ENCODE results near the gene ANKRD18A.
A peak's percentile ranks its signal among the peaks of the same experiment; 100 is the strongest.

ANKRD18A gene

DNA sequence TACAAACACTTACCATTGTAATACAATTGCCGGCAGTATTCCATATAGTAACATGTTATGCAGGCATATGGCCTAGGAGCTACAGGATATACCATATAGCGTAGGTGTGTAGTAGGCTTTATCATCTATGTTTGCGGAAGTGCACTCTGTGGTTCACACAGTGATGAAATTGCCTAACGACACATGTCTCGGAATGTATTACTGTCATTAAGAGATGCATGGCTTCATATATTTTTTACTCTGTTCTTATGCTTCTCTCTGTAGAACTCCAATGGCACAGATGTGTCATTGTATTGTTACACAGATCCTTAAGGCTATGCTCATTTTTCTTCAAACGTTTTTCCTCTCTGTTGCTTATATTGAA, 19.2 kb upstream of the ANKRD18A start:
- H3K9me3 ChIP-seq (ENCODE audit: control insufficient read depth, low read length), result no peaks in the 10 kb centered on the region
- H2AFZ ChIP-seq (ENCODE audit: low read depth, low read length), result no peak overlapping the region
- H3K79me1 ChIP-seq (replicated peaks; ENCODE audit: low read length, poor library complexity, severe bottlenecking), result no peaks in the 10 kb centered on the region
- H3K4me2 ChIP-seq (ENCODE audit: low read length, poor library complexity, severe bottlenecking), result no peak overlapping the region
- no peak overlapping the region for H3K18ac ChIP-seq (ENCODE audit: low read depth in 1 of 2, low read length in 2 of 2)
- no peak overlapping the region for H2BK120ac ChIP-seq (ENCODE audit: low read depth, low read length)
- no peak overlapping the region for H3K27ac ChIP-seq (ENCODE audit: low read length, poor library complexity, severe bottlenecking)
- no peak overlapping the region for H2BK12ac ChIP-seq (ENCODE audit: low read length in 2 of 2)
- no peak overlapping the region for H2AK5ac ChIP-seq (ENCODE audit: low read length, severe bottlenecking)
- H3K36me3 ChIP-seq (ENCODE audit: control insufficient read depth in 1 of 2, insufficient read depth in 2 of 2, low read depth in 1 of 2, low read length in 2 of 2), result no peaks in the 10 kb centered on the region
- no peak overlapping the region for H2BK15ac ChIP-seq (ENCODE audit: low read depth, poor library complexity, severe bottlenecking)
- no peak for DNase-seq
- H3K9ac ChIP-seq (ENCODE audit: low read length), result no peak overlapping the region
- peaks cover 8% of the 10 kb centered on the region for H3K4me1 ChIP-seq (ENCODE audit: control insufficient read depth, insufficient read depth, low read depth, low read length)
- no peak overlapping the region for H3K23ac ChIP-seq (ENCODE audit: low read length in 2 of 2)
- no peak overlapping the region for H3K4ac ChIP-seq (ENCODE audit: low read depth in 1 of 2, low read length in 2 of 2)
- no peak overlapping the region for H4K91ac ChIP-seq (ENCODE audit: low read length)
- H3K14ac ChIP-seq (ENCODE audit: low read length in 2 of 2), result no peak overlapping the region
- no peak overlapping the region for H3K4me3 ChIP-seq (ENCODE audit: insufficient read depth in 1 of 2, low read depth in 1 of 2, low read length in 2 of 2)
- no peak overlapping the region for H2BK5ac ChIP-seq (ENCODE audit: low read depth, low read length, poor library complexity, severe bottlenecking)
- H3K27me3 ChIP-seq (ENCODE audit: control insufficient read depth in 1 of 2, insufficient read depth in 1 of 2, low read length in 2 of 2), result peaks cover 0 to 22% of the 10 kb centered on the region in 2 experiments
- H4K8ac ChIP-seq (ENCODE audit: low read length), result no peak overlapping the region
- WGBS, result 94% methylated on average over 4 of the region's 6 CpGs

DNA sequence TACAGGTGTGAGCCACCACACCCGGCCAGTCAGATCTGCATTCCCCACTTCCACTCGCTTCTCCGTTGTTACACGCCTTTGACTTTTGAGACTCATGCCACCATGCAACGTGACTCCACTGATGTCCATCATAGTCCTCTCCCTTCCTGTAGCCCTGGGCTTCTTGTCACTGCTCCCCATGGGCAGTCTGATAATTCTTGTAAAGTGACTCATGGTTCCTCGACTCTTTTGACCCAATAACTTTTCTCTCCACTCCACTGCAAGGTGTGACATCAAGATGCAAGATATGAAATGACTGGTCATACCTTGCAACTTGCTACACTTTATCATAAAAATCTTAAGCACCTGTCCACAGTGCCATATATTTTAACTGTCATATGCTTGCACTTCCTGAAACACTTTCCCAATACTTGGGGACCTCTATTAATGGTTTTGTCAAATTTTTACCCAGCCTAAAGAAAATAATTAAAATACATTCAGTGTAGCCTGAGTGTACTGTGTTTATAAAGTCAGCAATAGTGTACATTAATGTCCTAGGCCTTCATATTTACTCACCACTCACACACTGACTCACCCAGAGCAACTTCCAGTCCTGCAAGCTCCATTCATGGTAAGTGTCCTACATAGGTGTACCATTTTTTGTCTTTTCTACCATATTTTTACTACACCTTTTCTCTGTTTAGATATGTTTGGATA, 18.6 kb upstream of the ANKRD18A start:
- Histone ChIP-seq H2BK120ac (ENCODE audit: low read depth, low read length) (no peak overlapping the region), H2BK5ac (ENCODE audit: low read depth, low read length, poor library complexity, severe bottlenecking) (no peak overlapping the region), H3K18ac (ENCODE audit: low read depth in 1 of 2, low read length in 2 of 2) (no peak overlapping the region), H3K4me1 (ENCODE audit: control insufficient read depth, insufficient read depth, low read depth, low read length) (peaks cover 8% of the 10 kb centered on the region), H3K9me3 (ENCODE audit: control insufficient read depth, low read length) (no peaks in the 10 kb centered on the region), H2AFZ (ENCODE audit: low read depth, low read length) (no peak overlapping the region), H3K9ac (ENCODE audit: low read length) (no peak overlapping the region), H3K27me3 (ENCODE audit: control insufficient read depth in 1 of 2, insufficient read depth in 1 of 2, low read length in 2 of 2) (peaks cover 0 to 22% of the 10 kb centered on the region in 2 experiments), H4K8ac (ENCODE audit: low read length) (no peak overlapping the region), H3K4ac (ENCODE audit: low read depth in 1 of 2, low read length in 2 of 2) (no peak overlapping the region), H3K4me2 (ENCODE audit: low read length, poor library complexity, severe bottlenecking) (no peak overlapping the region), H2BK15ac (ENCODE audit: low read depth, poor library complexity, severe bottlenecking) (no peak overlapping the region), H3K79me1 (replicated peaks; ENCODE audit: low read length, poor library complexity, severe bottlenecking) (no peaks in the 10 kb centered on the region), H3K23ac (ENCODE audit: low read length in 2 of 2) (no peak overlapping the region), H3K27ac (ENCODE audit: low read length, poor library complexity, severe bottlenecking) (no peak overlapping the region), H2AK5ac (ENCODE audit: low read length, severe bottlenecking) (no peak overlapping the region), H4K91ac (ENCODE audit: low read length) (no peak overlapping the region), H3K36me3 (ENCODE audit: control insufficient read depth in 1 of 2, insufficient read depth in 2 of 2, low read depth in 1 of 2, low read length in 2 of 2) (no peaks in the 10 kb centered on the region), H2BK12ac (ENCODE audit: low read length in 2 of 2) (no peak overlapping the region), H3K14ac (ENCODE audit: low read length in 2 of 2) (no peak overlapping the region), H3K4me3 (ENCODE audit: insufficient read depth in 1 of 2, low read depth in 1 of 2, low read length in 2 of 2) (no peak overlapping the region)
- DNase-seq, result no peak
- 94% methylated on average over 5 of the region's 6 CpGs for WGBS

DNA sequence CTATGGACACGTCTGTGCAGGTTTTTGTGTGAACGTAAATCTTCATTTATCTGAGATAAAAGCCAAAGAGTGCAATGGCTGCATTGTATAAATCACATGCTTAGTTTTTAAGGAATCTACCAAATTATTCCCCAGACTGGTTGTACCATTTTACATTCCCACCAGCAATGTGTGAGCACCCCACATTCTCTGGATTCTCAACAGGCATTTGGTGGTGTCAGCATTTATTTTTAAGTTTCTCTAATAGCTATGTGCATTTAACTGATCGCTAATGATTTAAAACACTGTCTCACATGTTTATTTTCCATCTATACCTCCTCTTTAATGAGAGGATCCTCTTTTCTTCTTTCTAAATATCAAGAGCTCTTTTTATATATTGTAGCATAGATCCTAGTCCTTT, 13.9 kb upstream of the ANKRD18A start:
- Histone ChIP-seq H3K27ac (ENCODE audit: low read length, poor library complexity, severe bottlenecking) (no peak overlapping the region), H3K14ac (ENCODE audit: low read length in 2 of 2) (no peak overlapping the region), H2BK5ac (ENCODE audit: low read depth, low read length, poor library complexity, severe bottlenecking) (no peak overlapping the region), H2AFZ (ENCODE audit: low read depth, low read length) (no peak overlapping the region), H3K27me3 (ENCODE audit: control insufficient read depth in 1 of 2, insufficient read depth in 1 of 2, low read length in 2 of 2) (peaks cover 0 to under 1% of the 10 kb centered on the region in 2 experiments), H4K8ac (ENCODE audit: low read length) (no peak overlapping the region), H3K79me1 (replicated peaks; ENCODE audit: low read length, poor library complexity, severe bottlenecking) (no peaks in the 10 kb centered on the region), H2BK15ac (ENCODE audit: low read depth, poor library complexity, severe bottlenecking) (no peak overlapping the region), H3K9me3 (ENCODE audit: control insufficient read depth, low read length) (no peaks in the 10 kb centered on the region), H3K23ac (ENCODE audit: low read length in 2 of 2) (no peak overlapping the region), H3K4me3 (ENCODE audit: insufficient read depth in 1 of 2, low read depth in 1 of 2, low read length in 2 of 2) (no peak overlapping the region), H3K36me3 (ENCODE audit: control insufficient read depth in 1 of 2, insufficient read depth in 2 of 2, low read depth in 1 of 2, low read length in 2 of 2) (no peaks in the 10 kb centered on the region), H3K4me2 (ENCODE audit: low read length, poor library complexity, severe bottlenecking) (no peak overlapping the region), H4K91ac (ENCODE audit: low read length) (no peak overlapping the region), H2BK12ac (ENCODE audit: low read length in 2 of 2) (no peak overlapping the region), H2AK5ac (ENCODE audit: low read length, severe bottlenecking) (no peak overlapping the region), H3K18ac (ENCODE audit: low read depth in 1 of 2, low read length in 2 of 2) (no peak overlapping the region), H3K4me1 (ENCODE audit: control insufficient read depth, insufficient read depth, low read depth, low read length) (no peaks in the 10 kb centered on the region), H2BK120ac (ENCODE audit: low read depth, low read length) (no peak overlapping the region), H3K9ac (ENCODE audit: low read length) (no peak overlapping the region), H3K4ac (ENCODE audit: low read depth in 1 of 2, low read length in 2 of 2) (no peak overlapping the region)
- no peak for DNase-seq
- WGBS, result 100% methylated on average over 1 of the region's 3 CpGs

DNA sequence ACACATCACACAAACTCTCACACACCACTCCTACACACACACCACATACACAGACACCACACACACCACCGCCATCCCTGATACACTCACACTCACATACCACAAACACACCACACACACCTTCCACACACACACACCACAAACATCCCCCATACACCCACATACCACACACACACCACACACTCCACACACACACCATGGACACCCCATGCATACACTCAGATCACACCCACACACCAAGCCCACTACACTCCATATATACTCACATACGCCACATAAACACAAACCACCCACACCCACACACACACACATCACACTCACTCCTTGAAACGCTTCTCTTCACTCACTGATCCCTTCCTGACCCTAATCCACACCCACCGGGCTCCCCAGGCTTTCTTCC, 9.1 kb upstream of the ANKRD18A start:
- Histone ChIP-seq H3K9me3 (ENCODE audit: control insufficient read depth, low read length) (peaks cover 7% of the 10 kb centered on the region), H3K4me2 (ENCODE audit: low read length, poor library complexity, severe bottlenecking) (no peak overlapping the region), H3K9ac (ENCODE audit: low read length) (no peak overlapping the region), H3K4ac (ENCODE audit: low read depth in 1 of 2, low read length in 2 of 2) (no peak overlapping the region), H3K23ac (ENCODE audit: low read length in 2 of 2) (no peak overlapping the region), H2BK15ac (ENCODE audit: low read depth, poor library complexity, severe bottlenecking) (no peak overlapping the region), H3K4me1 (ENCODE audit: control insufficient read depth, insufficient read depth, low read depth, low read length) (no peaks in the 10 kb centered on the region), H3K27ac (ENCODE audit: low read length, poor library complexity, severe bottlenecking) (no peak overlapping the region), H3K79me1 (replicated peaks; ENCODE audit: low read length, poor library complexity, severe bottlenecking) (no peaks in the 10 kb centered on the region), H4K91ac (ENCODE audit: low read length) (peak overlapping the region; percentile 5), H3K4me3 (ENCODE audit: insufficient read depth in 1 of 2, low read depth in 1 of 2, low read length in 2 of 2) (no peak overlapping the region), H3K27me3 (ENCODE audit: control insufficient read depth in 1 of 2, insufficient read depth in 1 of 2, low read length in 2 of 2) (peaks cover 0 to 8% of the 10 kb centered on the region in 2 experiments), H2AK5ac (ENCODE audit: low read length, severe bottlenecking) (no peak overlapping the region), H3K18ac (ENCODE audit: low read depth in 1 of 2, low read length in 2 of 2) (no peak overlapping the region), H2BK5ac (ENCODE audit: low read depth, low read length, poor library complexity, severe bottlenecking) (no peak overlapping the region), H3K14ac (ENCODE audit: low read length in 2 of 2) (peak overlapping the region in 1 of 2 experiments; percentile 42), H2AFZ (ENCODE audit: low read depth, low read length) (no peak overlapping the region), H2BK120ac (ENCODE audit: low read depth, low read length) (no peak overlapping the region), H2BK12ac (ENCODE audit: low read length in 2 of 2) (no peak overlapping the region), H3K36me3 (ENCODE audit: control insufficient read depth in 1 of 2, insufficient read depth in 2 of 2, low read depth in 1 of 2, low read length in 2 of 2) (no peaks in the 10 kb centered on the region), H4K8ac (ENCODE audit: low read length) (no peak overlapping the region)
- DNase-seq, result no peak
- WGBS, result 83% methylated on average over 4 of the region's 4 CpGs
